NCI-H2081 (cell line): Measurements from ENCODE around the gene RPAP3.

Experiments
- DNase-seq, 2 experiments: peaks; one replicate each; lab custom pipeline; 2025; lab: John Stamatoyannopoulos, UW

Gene RPAP3

DNA sequence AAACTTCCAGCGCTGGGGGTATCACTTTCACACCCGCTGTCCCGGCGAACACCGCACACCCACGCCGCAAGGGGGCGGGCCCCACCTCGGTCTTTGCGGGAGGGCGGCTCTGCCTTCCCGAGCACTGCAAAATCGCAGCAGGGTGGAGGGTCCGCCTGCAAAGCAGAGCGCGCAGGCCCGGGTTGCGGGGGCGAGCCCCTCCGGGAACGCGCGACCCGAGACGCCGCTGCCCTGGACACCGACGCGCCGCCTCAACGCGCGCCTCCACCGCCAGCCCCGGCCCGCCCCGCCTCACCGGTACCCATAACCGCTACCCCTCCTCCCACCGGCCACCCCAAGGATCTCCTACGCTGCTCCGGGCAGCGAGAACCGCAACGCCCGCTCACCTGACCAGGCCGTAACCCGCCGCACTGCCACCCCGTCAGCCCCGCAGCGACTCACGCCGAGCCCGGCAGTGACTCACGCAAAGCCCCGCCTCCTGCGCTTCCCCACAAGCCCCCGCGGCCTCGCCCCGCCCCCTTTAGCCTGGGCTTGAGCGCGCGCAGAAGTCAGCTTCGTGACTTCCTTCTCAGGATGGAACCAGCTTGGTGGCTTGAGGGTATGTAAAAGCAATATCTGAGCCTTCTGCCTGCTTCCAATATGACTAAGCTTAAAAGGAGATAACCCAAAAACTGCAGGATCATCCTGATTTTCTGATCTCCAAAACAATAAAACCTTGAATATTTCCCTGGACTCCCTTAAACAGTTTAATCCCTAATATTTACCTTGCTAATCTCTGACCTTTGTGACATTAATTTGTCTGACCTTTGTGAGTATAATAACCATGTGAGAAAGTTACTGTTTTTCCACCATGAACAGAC, at the start of gene RPAP3:
RPAP3 (minus strand) TSS at position 465 of the 860 bp plus-strand sequence. CDS start 3,190 bp downstream, outside the sequence.
- peak; percentile 92 to 95 for DNase-seq

GRCh38 chr12:47754881-47755280, 49.1 kb upstream of the RPAP3 start:
- DNase-seq = no peak

DNA sequence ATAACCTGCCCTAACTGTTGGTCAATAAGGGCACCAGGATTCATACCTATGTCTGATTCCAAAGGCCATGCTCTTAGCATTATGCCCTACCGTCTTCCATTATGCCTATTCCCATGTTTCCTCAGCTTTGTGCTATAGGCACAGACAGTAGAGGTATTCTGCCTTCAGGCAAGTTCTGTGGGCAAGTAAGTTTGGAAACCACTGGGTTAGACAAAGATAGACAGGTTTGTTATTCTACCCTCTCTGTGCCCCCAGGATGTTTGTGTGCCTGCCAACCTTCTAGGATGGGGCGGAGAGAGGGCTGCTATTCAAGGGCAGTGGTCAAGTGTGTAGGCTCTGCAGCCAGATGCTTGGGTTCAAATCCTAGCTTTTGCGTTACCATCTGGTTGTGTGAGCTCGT, 48.3 kb upstream of the RPAP3 start:
- no peak for DNase-seq

DNA sequence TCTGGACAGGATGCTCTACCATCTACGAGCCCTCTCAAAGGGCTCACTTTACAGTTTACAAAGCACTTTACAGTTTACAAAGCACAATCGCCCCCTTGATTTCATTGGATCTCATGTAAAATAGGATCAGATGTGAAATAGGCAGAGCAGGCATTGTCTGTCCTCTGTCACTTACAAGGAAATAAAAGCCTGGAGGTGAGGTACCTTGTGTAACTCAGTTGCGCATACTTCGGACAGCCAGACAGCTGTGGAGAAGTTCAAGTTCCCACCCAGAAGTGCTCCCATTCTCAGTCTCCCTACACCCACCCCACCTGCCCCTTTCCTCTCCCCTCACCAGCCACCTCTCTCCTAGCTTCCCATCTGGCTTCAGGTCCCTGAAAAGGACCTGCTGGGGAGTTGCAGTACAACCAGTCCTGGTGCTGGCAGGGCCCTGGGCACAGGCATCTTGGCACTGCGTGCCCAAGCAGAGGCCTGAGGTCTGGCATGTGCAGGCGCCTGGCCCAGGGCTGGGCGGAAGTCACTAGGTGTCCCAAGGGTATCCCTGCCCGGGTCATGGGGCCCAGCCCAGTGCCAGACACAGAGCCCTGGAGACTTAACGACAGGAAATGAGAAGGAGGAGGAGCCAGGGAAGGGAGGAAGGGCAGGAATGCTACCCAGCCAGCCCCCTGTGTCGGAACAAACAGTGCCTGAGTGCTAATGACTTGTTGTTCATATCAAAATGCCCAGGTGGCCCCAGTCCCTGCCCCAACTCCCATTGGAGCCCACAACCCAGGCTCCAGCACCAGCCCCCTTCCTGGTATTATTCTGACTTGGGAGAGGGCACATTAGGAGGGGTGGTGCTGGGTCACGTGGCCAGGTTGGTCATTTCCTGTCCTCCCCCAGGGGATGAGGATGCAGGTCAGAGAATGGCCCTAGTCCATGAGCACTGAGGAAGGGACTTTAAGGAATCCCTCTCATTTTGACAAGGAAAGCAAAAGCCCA, 47.5 kb upstream of the RPAP3 start:
- DNase-seq = peak in 1 of 2 experiments; percentile 18

GRCh38 chr12:47752552-47752951, 46.7 kb upstream of the RPAP3 start:
- no peak for DNase-seq

- no peak for DNase-seq
Observed at GRCh38 chr12:47752121-47752520, 46.3 kb upstream of the RPAP3 start.

GRCh38 chr12:47751561-47751960, 45.7 kb upstream of the RPAP3 start:
- DNase-seq = no peak

- no peak for DNase-seq
Observed at GRCh38 chr12:47750916-47751470, 45.2 kb upstream of the RPAP3 start.

DNA sequence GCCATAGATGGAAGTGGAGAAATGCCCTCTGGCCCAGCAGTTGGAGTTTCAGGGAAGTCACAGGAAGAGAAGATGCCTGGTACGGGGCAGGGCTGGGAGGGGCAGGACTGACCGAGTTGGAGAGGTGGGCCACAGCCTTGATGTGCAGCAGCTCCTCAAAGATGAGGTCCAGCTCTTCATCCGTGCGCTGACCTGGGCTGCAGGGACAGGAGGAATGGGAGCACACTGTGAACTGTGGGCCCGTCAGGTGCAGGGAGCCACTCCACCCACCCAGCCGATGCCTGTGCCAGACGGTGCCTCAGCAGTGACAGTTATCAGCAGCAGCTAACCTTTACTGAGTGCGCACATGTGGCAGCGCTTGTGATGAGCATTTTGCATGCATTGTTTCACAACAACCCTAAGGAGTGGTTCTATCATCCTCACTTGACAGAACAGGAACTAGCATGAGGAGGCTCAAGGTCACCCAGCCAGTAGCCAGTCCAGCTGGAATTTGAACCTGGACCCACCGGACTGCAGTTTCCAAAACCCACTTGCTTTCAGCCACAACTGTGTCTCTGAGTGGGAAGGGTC, 44.5 kb upstream of the RPAP3 start:
- no peak for DNase-seq

- no peak for DNase-seq
Observed at GRCh38 chr12:47748899-47749298, 43.1 kb upstream of the RPAP3 start.

GRCh38 chr12:47748507-47748828, 42.6 kb upstream of the RPAP3 start:
- DNase-seq = no peak

DNA sequence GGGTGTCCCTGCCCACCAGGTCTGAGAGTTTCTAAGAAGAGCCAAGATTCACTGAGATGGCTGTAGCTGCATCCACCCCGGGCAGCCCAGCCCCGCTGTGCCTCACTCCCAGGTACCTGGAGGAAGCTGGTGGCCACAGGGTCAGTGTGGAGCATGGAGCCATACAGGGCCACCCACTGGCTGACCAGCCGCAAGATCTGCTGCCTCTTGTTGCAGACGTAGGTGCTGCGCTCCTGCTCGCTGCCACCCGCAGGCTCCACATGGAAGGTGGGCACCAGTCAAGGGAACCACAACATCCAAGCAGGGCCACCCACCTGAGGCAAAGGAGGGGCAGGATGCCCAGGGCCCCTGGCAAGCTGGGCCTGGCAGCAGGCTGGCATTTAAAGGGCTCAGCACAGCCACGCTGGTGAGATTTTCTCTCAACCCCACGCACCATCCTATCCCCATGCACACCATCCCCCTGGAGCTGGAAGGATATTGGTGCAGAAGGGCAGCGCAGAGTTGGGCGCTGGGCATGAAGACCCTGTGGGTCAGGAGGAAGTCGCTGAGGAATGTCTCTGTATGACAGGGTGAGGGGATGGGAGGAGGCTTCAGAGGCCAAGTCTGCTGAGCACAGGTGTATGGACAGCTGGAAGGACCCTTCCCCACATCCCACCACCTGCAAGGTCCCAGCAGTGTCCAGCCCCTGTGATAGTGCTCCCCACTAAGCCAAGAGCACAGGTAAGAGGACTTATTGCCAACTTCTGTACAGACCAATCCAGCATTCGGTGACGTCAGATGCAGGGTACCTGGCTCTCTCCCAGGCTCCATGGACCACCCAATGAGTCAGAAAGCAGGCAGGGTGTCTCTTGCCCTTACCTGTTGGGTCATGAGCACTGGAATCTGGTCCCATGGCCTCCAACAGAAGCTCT, 42.0 kb upstream of the RPAP3 start:
- DNase-seq = no peak

- no peak for DNase-seq
Observed at GRCh38 chr12:47747126-47747525, 41.3 kb upstream of the RPAP3 start.

- no peak for DNase-seq
Observed at GRCh38 chr12:47746523-47746922, 40.7 kb upstream of the RPAP3 start.

DNA sequence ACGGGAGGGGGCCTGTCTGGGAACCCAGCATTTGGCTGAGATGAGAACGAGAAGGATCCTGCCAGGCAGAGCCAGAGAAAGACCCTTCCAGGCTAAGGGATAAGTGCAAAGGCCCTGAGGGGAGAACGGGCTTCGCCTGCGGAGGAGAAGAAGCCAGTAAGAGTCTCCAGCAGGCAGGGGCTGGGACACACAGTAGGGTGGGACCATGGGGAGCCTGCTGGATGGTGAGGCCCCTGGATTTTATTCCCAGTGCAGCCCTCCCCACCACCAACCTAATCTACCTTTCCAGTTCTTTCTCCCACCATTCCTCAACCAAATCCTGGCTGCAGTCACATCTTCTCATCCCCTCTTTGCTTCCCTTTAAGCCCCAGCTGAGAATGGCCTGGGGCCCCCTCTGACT, 40.2 kb upstream of the RPAP3 start:
- DNase-seq = no peak

- DNase-seq = no peak
Observed at GRCh38 chr12:47745485-47746041, 39.7 kb upstream of the RPAP3 start.

DNA sequence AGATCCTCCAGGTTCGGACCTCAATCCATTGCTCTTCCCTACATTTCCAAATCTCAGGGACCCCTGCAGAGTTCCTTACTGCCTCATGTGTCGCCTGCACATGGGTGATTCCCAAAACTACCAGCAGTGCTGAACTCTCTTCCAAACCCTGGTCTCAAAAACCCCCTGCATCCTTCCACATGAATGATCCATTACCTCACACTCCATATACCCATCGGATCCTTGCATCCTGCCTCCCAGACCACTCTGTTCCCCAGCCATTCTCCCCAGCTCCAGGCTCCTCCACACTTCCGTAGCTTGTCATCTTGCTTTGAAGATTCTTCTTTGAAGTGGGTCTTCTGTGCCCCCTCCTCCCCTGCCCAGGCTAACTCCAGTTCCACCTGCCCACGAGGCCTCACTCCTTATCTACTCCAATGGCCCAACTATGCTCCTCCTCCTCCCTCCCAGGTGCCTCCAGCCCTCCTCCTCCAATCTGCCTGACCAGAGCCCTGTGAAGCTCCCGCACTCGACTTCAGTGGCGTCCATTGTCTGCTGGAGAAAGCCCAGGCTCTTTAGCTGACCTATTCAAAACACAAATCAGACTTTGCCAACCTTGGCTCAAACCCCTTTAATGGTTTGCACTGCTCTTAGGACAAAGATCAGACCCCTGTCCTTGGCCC, 39.1 kb upstream of the RPAP3 start:
- no peak for DNase-seq

- peak; percentile 63 to 67 for DNase-seq
Observed at GRCh38 chr12:47744005-47744651, 38.3 kb upstream of the RPAP3 start.

GRCh38 chr12:47743311-47743860, 37.6 kb upstream of the RPAP3 start:
- DNase-seq = no peak
